Ovary (tissue), 3 donors: Measurements from ENCODE around the gene CRISPLD2.

Experiments
- CTCF ChIP-seq, 3 donors: fragments of 450-650 bp in 2 of 3; fragments of 200-600 bp in 1 of 3; IDR thresholded peaks; one replicate each; pipeline versions ENCODE4 v1.5.1 to v1.8.0; 2016 to 2022; ENCODE audit warnings: antibody characterized with exemption in 3 of 3, mild to moderate bottlenecking in 1 of 3
- EP300 ChIP-seq: sonication (generic); formaldehyde crosslinking; IDR thresholded peaks from one replicate; pipeline ENCODE4 v1.6.1; 2017; ENCODE audit warnings: antibody characterized with exemption
- POLR2A ChIP-seq: fragments of 450-650 bp; IDR thresholded peaks from one replicate; pipeline ENCODE4 v1.6.1; 2017; ENCODE audit warnings: antibody characterized with exemption, mild to moderate bottlenecking, moderate library complexity
- donor health status: DM: no; HTN: no; CAD: no.

DNA sequence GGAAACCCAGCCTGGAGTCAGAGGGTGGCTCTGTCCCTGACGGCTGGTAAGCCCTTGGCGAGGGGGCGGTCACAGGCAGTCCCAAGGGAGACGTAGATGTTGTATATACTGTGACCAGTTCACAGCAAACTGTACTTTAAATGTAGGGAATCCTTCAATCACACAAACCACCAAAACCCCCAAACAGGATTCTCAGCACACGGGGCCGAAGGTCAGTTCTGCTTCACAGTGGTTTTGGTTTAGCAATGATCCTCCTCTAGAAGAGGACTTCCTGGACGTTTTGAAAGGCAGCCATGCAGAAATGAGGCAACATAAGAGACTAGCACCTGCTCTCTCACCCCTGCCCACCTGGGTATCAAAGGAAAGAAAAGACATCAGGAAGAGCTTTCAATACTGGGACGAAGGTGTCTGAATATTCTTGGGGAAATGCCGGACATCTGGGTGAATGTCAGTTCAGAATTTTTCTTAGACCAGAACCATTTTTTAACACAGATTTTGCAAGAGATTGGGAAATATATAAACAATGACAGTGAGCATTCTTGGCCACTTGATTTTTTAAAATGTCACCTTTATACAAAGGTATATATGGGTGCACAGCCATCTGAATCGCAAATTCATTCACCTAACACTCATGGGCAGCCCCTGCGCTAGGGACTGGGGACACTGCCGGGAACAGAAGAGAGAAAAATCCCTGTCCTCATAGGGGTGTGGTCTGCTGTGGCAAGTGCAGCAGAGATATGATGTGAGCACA, 74.2 kb downstream of the CRISPLD2 start:
- TF ChIP-seq POLR2A (no peak), CTCF (IDR thresholded peaks at IDR 0.05) (no peak), EP300 (no peak)
